Fibroblast of upper back skin (primary cell): ENCODE measurements around the gene SORCS1.
"Not testable (repeated sequence)": the region's sequence is repeated elsewhere in the genome, so short reads cannot be mapped to it uniquely, and the experiment has no call there.

Experiments
- DNase-seq: peaks from one replicate; pipeline ENCODE4 v3.0.0-alpha.2; 2013

Gene SORCS1

DNA sequence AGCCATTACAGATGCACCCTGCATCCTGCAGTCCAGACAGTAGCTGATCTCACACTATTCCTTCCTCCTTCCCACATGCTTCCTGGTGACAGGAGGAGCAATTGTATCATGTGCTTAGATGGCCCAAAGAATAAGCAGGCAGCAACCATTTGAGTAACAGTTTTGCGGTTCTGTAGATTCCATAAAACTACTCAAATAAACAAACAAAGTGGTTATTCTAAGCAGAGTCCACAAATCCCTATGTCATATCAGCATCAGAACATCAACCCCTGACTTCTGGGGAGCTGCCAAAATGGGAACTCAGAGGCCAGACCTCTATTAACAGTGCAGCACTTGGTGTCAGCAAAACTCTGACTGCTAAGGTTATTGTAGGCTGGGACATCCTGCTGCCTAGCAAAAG lies 226.0 kb downstream of the SORCS1 start:
- DNase-seq = no peak

DNA sequence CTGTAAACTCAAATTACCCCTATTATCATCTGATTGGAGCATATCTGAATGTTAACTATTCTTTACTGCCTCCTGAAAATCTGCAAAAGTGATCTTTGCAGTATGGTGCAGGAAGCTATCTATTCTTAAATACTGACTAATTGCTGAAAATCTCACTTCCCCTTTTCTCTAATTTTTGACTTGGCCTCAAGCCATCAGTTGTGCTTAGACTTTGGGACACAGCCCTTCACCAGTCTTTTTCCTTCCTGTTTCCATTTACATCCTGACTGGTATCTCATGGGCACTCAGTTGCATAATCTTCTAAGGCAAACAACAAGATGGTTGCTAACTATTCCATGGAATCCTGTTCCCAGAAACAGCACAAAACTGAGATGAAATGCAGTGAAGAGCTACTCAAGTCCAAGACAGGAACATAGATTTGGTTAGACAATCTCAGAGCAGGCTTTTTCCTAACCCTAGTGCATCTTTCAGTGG lies 228.5 kb downstream of the SORCS1 start:
- DNase-seq = no peak

GRCh38 chr10:106931853-106932249 lies 232.7 kb downstream of the SORCS1 start:
- DNase-seq = no peak

DNA sequence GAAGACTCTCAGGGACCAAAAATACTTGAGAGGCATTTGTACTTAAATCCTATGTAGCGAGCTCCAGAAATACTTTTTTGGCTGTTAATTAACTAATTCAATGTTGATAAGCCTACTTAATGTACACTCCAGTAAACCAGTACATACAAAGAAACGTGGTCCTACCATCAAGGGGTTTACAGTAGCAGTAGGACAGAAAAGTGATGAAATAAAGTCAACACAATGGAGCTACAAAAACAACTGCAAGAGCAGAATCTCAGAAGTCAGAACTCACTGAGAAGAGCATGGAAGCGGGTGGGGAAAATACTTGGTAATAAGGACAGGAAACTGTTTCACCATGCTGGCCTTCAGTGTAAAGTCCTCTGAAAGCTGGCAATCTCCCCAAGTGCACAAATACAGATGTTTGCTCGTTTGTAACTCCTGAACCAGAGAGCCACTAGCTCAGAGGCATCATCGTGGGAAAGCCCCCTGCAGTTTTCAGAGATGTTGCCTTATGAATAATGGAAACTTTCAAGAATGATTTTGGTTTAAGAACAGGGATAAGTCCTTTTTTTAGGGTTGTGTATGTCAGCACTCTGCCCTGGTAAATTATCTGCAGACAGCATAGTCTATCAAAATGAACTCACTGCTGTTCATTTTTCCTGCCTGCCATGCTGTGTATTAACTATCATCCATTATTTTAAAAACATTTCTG lies 233.2 kb downstream of the SORCS1 start:
- no peak for DNase-seq

DNA sequence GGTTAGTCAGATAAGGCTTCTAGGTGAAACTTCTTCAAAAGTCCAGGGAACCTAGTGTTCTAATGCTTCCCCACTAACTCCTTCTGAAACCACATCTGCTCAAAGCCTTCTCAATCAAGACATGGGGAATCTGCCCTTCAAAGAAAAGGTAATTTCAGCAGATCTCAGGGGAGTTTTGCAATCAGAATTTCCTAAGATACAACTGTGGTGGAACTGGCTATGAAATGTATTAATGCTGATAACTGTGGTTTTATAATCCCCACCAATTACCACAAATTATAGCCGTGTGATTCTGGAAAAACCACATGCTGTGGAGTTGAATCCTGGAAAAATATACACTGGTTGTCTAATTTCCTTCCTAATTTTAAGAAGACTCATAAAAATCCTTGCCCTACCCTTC lies 233.8 kb downstream of the SORCS1 start:
- no peak for DNase-seq

DNA sequence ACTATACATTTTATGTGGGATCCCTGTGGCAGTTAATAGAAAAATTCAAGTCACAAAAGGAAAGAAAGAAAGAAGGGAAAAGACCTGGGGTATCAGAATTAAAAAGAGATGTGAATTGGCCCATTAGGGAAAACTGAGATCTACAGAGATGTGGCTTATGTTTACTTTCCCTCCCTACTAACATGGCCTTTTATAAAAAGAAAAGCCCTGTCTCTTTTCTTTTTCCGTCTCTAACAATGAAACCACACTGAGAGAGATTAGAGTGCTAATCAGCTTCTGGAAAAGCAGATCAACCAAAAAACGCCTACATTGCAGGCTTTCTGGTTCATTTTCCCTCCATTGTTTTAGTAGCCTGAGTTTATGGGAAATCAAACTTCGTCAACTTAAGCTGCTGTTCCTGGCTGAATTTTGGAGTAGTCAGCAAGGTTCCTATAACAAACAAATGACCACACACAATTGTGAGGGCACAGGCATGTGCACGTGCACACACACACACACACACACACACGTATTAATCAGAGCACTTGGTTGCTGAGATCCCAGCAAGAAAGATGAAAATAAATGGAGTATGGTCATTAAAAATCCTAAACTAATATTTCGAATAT lies 235.1 kb downstream of the SORCS1 start:
- DNase-seq = no peak

GRCh38 chr10:106928151-106928550 lies 236.4 kb downstream of the SORCS1 start:
- DNase-seq = not testable (repeated sequence)

- no peak for DNase-seq
Observed at GRCh38 chr10:106925191-106925590, 239.3 kb downstream of the SORCS1 start.

DNA sequence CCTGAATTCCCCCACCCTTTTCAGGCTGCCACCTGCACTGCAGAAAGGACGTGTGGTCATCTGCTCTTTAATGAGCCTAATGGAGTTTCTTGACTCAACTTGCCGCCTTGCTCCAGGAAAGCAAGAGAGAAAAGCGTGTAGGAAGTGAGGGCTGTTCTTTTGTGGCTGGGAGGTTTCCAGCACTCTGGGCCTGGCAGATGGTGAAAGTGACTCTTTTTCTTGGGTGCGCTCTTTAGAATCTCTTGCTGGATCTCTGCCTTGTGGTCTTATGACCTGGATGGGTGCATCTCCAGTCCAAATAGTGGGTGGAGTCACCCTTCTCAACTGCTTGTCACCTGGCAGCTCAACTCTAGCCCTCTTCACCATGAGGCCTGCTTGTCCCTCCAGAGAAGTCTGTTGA lies 244.0 kb downstream of the SORCS1 start:
- no peak for DNase-seq

- no peak for DNase-seq
Observed at GRCh38 chr10:106919871-106920282, 244.6 kb downstream of the SORCS1 start.

DNA sequence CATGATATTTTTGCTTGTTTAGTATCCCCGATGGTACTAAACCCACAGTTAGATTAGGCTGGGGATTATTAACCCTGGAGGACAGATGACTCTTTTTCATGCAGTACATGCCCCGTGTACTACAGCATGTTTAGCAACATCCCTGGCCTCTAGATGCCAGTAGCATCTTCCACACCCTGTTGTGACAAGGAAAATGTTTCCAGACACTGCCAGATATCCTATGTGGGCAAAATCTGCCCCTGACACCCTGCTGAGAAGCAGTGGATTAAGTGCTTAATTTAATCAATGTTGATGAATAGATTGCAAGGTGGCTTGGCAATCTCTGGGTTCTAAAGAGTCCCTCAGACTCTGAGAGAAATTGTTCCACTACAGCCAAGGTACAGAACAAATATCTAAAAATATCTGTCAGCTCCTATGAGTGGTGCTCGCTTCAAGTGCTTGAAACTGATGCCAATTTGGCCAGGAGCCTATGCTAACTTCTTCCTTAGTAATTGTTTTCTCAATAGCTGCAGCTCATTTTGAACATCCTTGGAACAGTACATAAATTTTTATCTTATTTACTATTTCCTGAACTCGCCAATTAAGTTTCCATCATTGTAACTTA lies 247.0 kb downstream of the SORCS1 start:
- DNase-seq = no peak

- DNase-seq = no peak
Observed at GRCh38 chr10:106914016-106914415, 250.5 kb downstream of the SORCS1 start.

- no peak for DNase-seq
Observed at GRCh38 chr10:106913348-106913747, 251.2 kb downstream of the SORCS1 start.

- no peak for DNase-seq
Observed at GRCh38 chr10:106911096-106911495, 253.4 kb downstream of the SORCS1 start.

DNA sequence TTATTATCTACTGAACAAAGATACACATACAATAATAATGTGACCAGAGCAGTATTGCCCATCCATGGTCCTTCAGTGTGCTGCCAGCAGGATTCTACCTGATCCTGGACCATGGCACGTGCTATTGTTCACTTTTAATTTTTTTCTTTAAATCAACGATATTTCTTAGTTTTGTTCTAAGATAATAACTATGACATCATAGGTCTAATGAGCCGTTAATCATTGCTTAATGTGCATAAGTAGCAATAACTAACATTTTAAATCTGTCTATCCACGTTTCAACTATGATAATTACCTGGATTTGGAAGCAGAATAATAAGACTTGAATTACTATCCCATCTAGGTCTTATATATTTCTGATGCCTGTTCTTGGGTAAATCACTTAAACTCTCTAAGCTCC lies 253.8 kb downstream of the SORCS1 start:
- no peak for DNase-seq

DNA sequence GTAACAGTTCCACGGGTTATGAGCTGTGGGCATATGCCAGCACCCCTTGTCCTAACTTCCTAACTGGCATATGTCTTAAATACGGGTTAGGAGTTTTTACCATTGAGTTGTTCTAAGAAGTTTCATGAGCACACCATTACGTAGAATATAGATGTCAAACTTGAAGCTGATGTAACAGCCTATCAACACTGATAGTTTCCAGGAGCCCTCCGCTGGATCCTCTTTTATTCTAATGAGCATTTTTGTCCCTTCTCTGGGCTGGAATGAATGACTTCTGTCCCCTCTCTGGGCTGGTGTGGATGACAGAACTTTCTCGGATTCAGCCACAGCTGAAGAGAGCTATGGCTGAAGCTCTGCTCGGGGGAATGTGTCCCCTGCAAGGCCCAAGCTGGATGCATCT lies 256.3 kb downstream of the SORCS1 start:
- no peak for DNase-seq

- no peak for DNase-seq
Observed at GRCh38 chr10:106904209-106904608, 260.3 kb downstream of the SORCS1 start.

DNA sequence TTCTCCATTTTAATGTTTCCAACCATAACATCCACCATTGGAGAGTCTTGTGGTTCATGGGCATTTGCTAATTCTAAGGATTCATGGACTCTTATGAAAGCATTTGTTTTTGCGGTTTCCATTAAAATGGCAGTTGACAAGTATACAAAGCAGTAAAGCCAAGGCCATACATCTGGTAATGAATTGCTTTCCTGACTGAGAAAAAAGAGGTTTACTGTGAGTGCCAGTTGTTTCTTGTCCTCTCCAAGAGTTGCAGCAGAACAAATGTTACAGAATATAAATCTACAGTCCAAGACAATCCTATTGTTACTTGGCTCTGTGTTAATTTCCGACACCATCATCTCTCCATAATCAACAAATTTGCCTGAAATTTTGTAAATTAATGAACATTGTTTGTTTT lies 261.3 kb downstream of the SORCS1 start:
- DNase-seq = no peak

DNA sequence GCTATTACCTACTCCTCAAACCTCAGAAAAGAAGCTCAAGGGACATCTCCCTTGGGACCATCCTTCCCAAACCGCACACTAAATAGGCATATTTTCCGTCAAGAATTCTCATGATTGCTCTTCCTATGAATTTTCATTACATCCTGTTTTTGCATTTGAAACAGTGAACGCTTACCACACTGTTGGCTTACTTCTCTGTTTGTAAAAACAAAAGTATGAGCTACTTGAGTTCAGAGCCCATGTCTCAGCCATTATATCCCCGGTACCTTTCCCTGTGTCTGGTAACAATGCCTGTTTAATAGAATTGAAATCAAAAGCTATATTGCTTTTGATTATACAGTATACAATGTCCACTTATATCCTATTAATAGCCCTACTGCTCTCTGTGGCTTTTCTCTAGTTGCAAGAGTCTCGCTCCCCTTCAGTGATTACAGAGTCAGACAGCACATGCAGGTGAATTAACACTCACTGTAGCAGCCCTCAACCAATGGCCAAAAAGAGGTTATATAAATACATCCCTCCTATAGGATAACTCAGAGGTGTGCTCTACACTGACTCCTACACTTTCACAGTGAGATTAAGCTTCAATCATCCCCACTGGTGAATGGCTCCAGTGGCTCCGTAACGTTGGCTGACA lies 264.4 kb downstream of the SORCS1 start:
- DNase-seq = no peak

- DNase-seq = no peak
Observed at GRCh38 chr10:106898446-106898845, 266.1 kb downstream of the SORCS1 start.

DNA sequence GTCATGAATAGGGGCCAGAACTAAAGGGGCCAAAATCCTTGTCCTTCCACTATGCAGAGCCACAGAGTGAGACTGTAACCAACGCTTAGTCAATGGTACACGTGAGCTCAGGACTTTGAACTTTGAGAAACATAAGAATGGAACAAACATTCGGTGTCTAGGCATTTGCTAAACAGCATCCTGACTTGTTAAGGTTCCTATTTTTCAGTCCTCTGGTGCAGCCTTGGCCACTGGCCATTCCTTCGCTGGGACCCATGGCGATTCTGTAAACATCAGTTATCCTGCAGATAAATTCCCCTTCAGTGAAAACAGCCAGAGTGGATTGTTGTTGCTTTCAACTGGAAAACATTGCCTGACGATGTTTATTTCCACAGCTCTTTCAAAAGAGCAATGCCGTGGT lies 266.8 kb downstream of the SORCS1 start:
- no peak for DNase-seq

GRCh38 chr10:106894692-106895091 lies 269.8 kb downstream of the SORCS1 start:
- DNase-seq = no peak

DNA sequence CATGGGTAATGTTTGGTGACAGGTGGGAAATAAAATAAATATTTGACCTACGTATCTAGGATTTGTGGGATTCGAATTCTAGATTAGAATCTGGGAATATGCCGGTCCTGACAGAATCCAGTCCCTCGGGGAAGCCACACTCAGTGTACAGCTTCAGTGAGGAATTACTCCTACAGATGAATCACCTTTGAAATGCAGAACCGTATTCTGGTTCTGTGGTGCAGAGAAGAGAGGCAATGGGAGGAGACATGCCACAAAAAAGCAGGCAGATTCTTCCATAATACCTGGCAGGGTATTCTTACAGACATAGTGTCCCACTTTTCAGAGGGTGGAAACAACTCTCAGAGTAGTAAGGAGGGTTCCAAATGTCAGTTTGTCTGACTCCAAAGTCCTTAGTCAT lies 286.9 kb downstream of the SORCS1 start:
- no peak for DNase-seq

- no peak for DNase-seq
Observed at GRCh38 chr10:106874604-106874889, 290.0 kb downstream of the SORCS1 start.
